ENCODE measurements around the gene NXNL1.

DNA sequence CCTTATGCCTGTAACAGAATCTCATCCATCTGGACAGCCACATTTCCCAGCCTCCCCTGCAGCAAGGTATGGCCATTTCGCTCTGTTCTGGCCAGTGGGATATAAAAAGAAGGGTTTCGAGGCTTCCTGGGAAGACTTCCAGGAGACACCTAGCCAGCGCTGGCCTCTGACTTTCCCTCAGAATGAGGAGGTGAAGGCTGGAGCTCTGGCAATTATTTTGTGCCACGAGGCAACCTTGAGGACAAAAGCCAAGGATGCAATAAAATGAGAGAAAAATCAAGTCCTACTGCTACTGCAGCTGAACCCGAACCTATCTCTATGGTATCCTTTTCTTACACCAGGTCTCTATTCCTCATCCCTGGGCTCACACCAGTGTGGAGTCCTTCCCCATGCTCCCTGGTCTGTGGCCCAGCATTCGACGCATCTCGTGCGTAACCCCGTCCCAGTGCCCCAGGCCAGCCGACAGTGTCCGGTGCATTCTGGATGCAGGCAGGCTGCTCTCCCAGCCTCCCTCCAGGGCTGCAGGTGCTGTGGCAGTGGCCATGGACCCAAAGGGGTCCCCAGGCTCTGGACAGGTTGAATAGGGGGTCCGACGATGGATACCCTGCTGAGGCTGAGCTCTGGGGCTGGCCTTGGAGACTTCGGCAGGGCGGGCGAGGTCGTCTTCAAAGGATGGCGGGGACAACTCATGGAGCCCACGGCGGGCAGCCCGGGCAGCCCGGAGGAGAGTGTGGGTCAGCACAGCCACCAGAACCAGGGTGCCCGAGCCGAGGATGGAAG, 24.4 kb downstream of the NXNL1 start:
- TF ChIP-seq POLR2A (IDR thresholded peaks at IDR 0.05; ENCODE audit: low read depth, low read length) = no peak
- TF ChIP-seq POLR2AphosphoS5 (IDR thresholded peaks at IDR 0.05; ENCODE audit: low read depth, low read length) = no peak

Data from GM12891 (cell line).